Fibroblast of mammary gland (primary cell): ENCODE data around the gene KLK7.
"Not testable (repeated sequence)": the region's sequence is repeated elsewhere in the genome, so short reads cannot be mapped to it uniquely, and the experiment has no call there.

Experiments used
- DNase-seq: peaks from one replicate; pipeline ENCODE4 v3.0.0-alpha.2; 2010; ENCODE audit warnings: low read depth
- H3K4me3 ChIP-seq: 2 replicates; pipeline ENCODE4 v1.5.1; 2011; ENCODE audit warnings: low read depth, mild to moderate bottlenecking, low read length, moderate library complexity; ENCODE audit not compliant: control insufficient read depth
- CTCF ChIP-seq: conservative IDR thresholded peaks from 2 replicates; pipeline ENCODE4 v1.5.1; 2011; ENCODE audit warnings: low read depth, low read length, inconsistent platforms; ENCODE audit not compliant: control insufficient read depth, insufficient read depth

Gene KLK7

GRCh38 chr19:50974702-50975556 lies 8.8 kb downstream of the KLK7 start:
- H3K4me3 ChIP-seq = no peak overlapping the region
- no peak for TF ChIP-seq CTCF

GRCh38 chr19:50972795-50973376 lies 10.8 kb downstream of the KLK7 start:
- TF ChIP-seq CTCF = no peak
- no peak for DNase-seq
- H3K4me3 ChIP-seq = no peak overlapping the region

More at GRCh38 chr19:50974702-50975556, 8.8 kb downstream of the KLK7 start:
- DNase-seq = no peak

GRCh38 chr19:50969810-50970209 lies 13.9 kb downstream of the KLK7 start:
- not testable (repeated sequence) for DNase-seq, H3K4me3 ChIP-seq

- no peak for DNase-seq
- no peak for TF ChIP-seq CTCF
- no peak within 1 kb of the TSS for H3K4me3 ChIP-seq
These were observed 14.3 kb downstream of the KLK7 start, which contains the start of gene KLK6 for GRCh38 chr19:50969413-50969760. Gene KLK6 (minus strand): TSS chr19:50969591. CDS start chr19:50968104, 1,487 bp downstream.

GRCh38 chr19:50968716-50969412 lies 14.9 kb downstream of the KLK7 start:
- no peak overlapping the region for H3K4me3 ChIP-seq
- no peak for DNase-seq
- no peak for TF ChIP-seq CTCF

DNA sequence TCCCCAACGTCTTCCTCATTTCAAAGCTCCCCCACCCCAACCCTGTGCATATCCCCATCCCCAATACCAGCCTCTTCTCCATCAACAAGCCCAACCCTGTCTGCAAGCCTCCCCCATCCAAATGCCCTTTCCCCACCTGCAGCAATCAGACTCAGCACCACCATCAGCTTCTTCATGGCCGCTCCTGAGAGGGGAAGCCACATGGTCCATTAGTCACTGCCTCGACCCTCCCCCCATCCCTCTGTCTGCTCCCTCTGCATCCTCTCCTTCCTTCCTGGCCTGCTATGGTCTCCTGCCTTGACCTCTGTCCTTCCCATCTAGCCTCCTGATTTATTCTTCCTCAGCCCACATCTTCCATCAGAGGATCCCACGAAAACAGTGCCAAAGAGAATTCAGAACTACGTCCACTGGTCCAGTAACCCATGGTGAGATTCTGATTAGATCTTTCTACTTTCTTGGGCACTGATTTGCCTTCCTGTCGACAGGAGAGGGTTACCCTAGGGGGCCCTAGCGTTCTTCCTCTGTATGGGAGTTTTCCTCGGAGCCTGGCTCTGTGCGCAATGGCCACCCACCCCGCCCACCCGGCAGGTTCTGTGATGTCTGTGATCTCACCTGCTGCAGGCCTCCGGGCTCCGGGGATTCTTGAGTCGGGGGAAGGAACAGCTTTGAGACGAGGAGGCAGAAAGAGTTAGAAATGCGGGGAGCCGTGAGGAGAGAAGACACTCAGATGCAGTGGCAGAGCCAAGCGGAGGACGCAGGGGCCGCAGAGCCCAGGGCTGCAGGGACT lies 15.6 kb downstream of the KLK7 start:
- DNase-seq = no peak
- no peak for TF ChIP-seq CTCF
- H3K4me3 ChIP-seq = no peak overlapping the region
